HCT116 (cell line): ENCODE results near the gene CD84. TPM values are rescaled to one million over a fixed set of nuclear protein-coding genes. Genes with fewer than 3 reads are reported as not detected.

ENCODE experiments used
- ATAC-seq: fragments of 200-7000 bp; cut with Tn5 transposase; 2 replicates; pipeline ENCODE4 v1.9.1; 2020; ENCODE audit warnings: mild to moderate bottlenecking, moderate library complexity
- BruUV-seq: library from RNA; stranded (reverse); fragments of 400-500 nt; replicated peaks from 2 replicates; lab custom pipeline; 2021; lab: Mats Ljungman, UMichigan
- CTCF ChIA-PET: fragments of 300-600 bp; sonication (Branson Sonifier 250); formaldehyde crosslinking; loops from one replicate; lab custom pipeline; 2021; ENCODE audit warnings: antibody characterized with exemption; lab: Charles Lee
- POLR2A ChIA-PET: fragments of 300-600, 350-600 bp; sonication (Branson Sonifier 250); formaldehyde crosslinking; loops from one replicate; lab custom pipeline; 2021; ENCODE audit warnings: antibody characterized with exemption; lab: Charles Lee
- RAD21 ChIA-PET, 2 experiments: fragments of 300-600 bp; sonication (Branson Sonifier 250); formaldehyde crosslinking; loops; one replicate each; lab custom pipeline; 2023; ENCODE audit warnings: low total read pairs in 2 of 2; ENCODE audit not compliant: uncharacterized antibody in 2 of 2, unreplicated experiment in 2 of 2, low non-redundant PET in 1 of 2; lab: Charles Lee
- DNase-seq: peaks from one replicate; pipeline ENCODE4 v3.0.0-alpha.2; 2010; ENCODE audit warnings: low read depth, low spot score
- H2AFZ ChIP-seq: fragments of 200-600 bp; shearing (Covaris generic), sonication (generic); 2 replicates; pipeline ENCODE4 v1.6.1; 2017; ENCODE audit warnings: low read depth, mixed run types, mixed read lengths, antibody characterized with exemption, low read length; ENCODE audit not compliant: poor library complexity, severe bottlenecking
- H3K27ac ChIP-seq: 2 replicates; pipeline ENCODE4 v1.5.1; 2012; ENCODE audit warnings: low read depth, low read length
- H3K27me3 ChIP-seq: fragments of 200-600 bp; sonication (generic); 2 replicates; pipeline ENCODE4 v1.6.1; 2016; ENCODE audit warnings: mixed run types, low read length, mixed read lengths; ENCODE audit not compliant: insufficient read depth
- H3K36me3 ChIP-seq, 2 experiments: fragments of 200-500 bp in 1 of 2; fragments of 200-600 bp in 1 of 2; sonication (Bioruptor generic) in 1 of 2; sonication (generic) in 1 of 2; 2 replicates each; pipeline versions ENCODE4 v1.5.1 to v1.6.1; 2014 to 2016; ENCODE audit warnings: low read length in 2 of 2, inconsistent platforms in 1 of 2, mixed read lengths in 1 of 2, mixed run types in 1 of 2; ENCODE audit not compliant: insufficient read depth in 2 of 2, control insufficient read depth in 1 of 2
- H3K4me1 ChIP-seq, 2 experiments: fragments of 200-600 bp in 1 of 2; sonication (generic) in 1 of 2; 2 replicates each; pipeline versions ENCODE4 v1.5.1 to v1.6.1; 2012 to 2017; ENCODE audit warnings: low read length in 2 of 2, inconsistent platforms in 1 of 2, mild to moderate bottlenecking in 1 of 2, mixed read lengths in 1 of 2, mixed run types in 1 of 2, moderate library complexity in 1 of 2; ENCODE audit not compliant: insufficient read depth in 2 of 2, control insufficient read depth in 1 of 2
- H3K4me2 ChIP-seq: fragments of 200-600 bp; sonication (generic); 2 replicates; pipeline ENCODE4 v1.6.1; 2017; ENCODE audit warnings: mixed run types, low read length, mixed read lengths
- H3K4me3 ChIP-seq, 2 experiments: fragments of 200-600 bp in 1 of 2; sonication (generic) in 1 of 2; replicated peaks in 1 of 2; 2 replicates each; pipeline ENCODE4 v1.5.1; 2011 to 2016; ENCODE audit warnings: low read length in 2 of 2, control low read depth in 1 of 2, low read depth in 1 of 2, mild to moderate bottlenecking in 1 of 2, mixed read lengths in 1 of 2, mixed run types in 1 of 2
- H3K79me2 ChIP-seq: fragments of 200-600 bp; sonication (generic); 2 replicates; pipeline ENCODE4 v1.6.1; 2017; ENCODE audit warnings: mild to moderate bottlenecking, mixed run types, low read length, moderate library complexity, mixed read lengths; ENCODE audit not compliant: insufficient read depth
- H3K9ac ChIP-seq: fragments of 200-600 bp; sonication (generic); 2 replicates; pipeline ENCODE4 v1.6.1; 2016; ENCODE audit warnings: low read length, mixed read lengths
- H3K9me2 ChIP-seq: fragments of 200-600 bp; sonication (generic), shearing (Covaris generic); 2 replicates; pipeline ENCODE4 v1.6.1; 2017; ENCODE audit warnings: mixed run types, mild to moderate bottlenecking, moderate library complexity; ENCODE audit not compliant: insufficient read depth
- H3K9me3 ChIP-seq, 2 experiments: fragments of 200-500 bp in 1 of 2; fragments of 200-600 bp in 1 of 2; sonication (Bioruptor generic) in 1 of 2; sonication (generic) in 1 of 2; 2 replicates each; pipeline ENCODE4 v1.6.1; 2014 to 2017; ENCODE audit warnings: low read length in 2 of 2, mixed read lengths in 2 of 2, inconsistent platforms in 1 of 2, low read depth in 1 of 2, mild to moderate bottlenecking in 1 of 2, mixed run types in 1 of 2, moderate library complexity in 1 of 2; ENCODE audit not compliant: control insufficient read depth in 1 of 2, insufficient read depth in 1 of 2
- H4K20me1 ChIP-seq: fragments of 200-600 bp; sonication (generic), shearing (Covaris generic); 2 replicates; pipeline ENCODE4 v1.6.1; 2017; ENCODE audit warnings: mixed run types, mild to moderate bottlenecking, moderate library complexity; ENCODE audit not compliant: insufficient read depth
- CBX3 ChIP-seq: IDR thresholded peaks from 2 replicates; pipeline ENCODE4 v1.6.1; 2012; ENCODE audit warnings: low read depth
- CEBPB ChIP-seq: IDR thresholded peaks from 2 replicates; pipeline ENCODE4 v1.6.1; 2012; ENCODE audit warnings: low read depth
- CTCF ChIP-seq, 3 experiments: fragments of 200-600 bp in 1 of 3; sonication (generic) in 1 of 3; IDR thresholded peaks in 2 of 3; conservative IDR thresholded peaks in 1 of 3; 2 replicates each; pipeline ENCODE4 v1.5.1; 2012 to 2017; ENCODE audit warnings: low read depth in 2 of 3, low read length in 2 of 3, antibody characterized with exemption in 1 of 3, borderline replicate concordance in 1 of 3, control low read depth in 1 of 3, mild to moderate bottlenecking in 1 of 3, mixed read lengths in 1 of 3, mixed run types in 1 of 3, moderate library complexity in 1 of 3; ENCODE audit not compliant: insufficient read depth in 1 of 3
- EGR1 ChIP-seq: IDR thresholded peaks from 2 replicates; pipeline ENCODE4 v1.6.1; 2012; ENCODE audit warnings: low read depth
- ELF1 ChIP-seq: IDR thresholded peaks from 2 replicates; pipeline ENCODE4 v1.6.1; 2012; ENCODE audit warnings: low read depth, borderline replicate concordance
- EZH2 ChIP-seq: fragments of 200-600 bp; sonication (generic); IDR thresholded peaks from 2 replicates; pipeline ENCODE4 v1.6.1; 2017; ENCODE audit warnings: antibody characterized with exemption, mixed run types
- EZH2phosphoT487 ChIP-seq: fragments of 200-600 bp; IDR thresholded peaks from 2 replicates; pipeline ENCODE4 v1.6.1; 2018; ENCODE audit warnings: antibody characterized with exemption, borderline replicate concordance
- MAX ChIP-seq: IDR thresholded peaks from 2 replicates; pipeline ENCODE4 v1.6.1; 2012
- POLR2A ChIP-seq: IDR thresholded peaks from 2 replicates; pipeline ENCODE4 v1.7.0; 2011; ENCODE audit warnings: borderline replicate concordance; ENCODE audit not compliant: insufficient read depth, insufficient read length; ENCODE audit errors: extremely low read depth
- RAD21 ChIP-seq: IDR thresholded peaks from 2 replicates; pipeline ENCODE4 v1.6.1; 2012; ENCODE audit warnings: low read depth, mild to moderate bottlenecking
- SP1 ChIP-seq: IDR thresholded peaks from 2 replicates; pipeline ENCODE4 v1.6.1; 2012; ENCODE audit warnings: low read depth
- TCF7L2 ChIP-seq: IDR thresholded peaks from 2 replicates; pipeline ENCODE4 v1.7.0; 2011; ENCODE audit warnings: borderline replicate concordance, inconsistent platforms; ENCODE audit not compliant: insufficient read depth, insufficient read length; ENCODE audit errors: extremely low read depth
- ZFX ChIP-seq: fragments of 450-650 bp; IDR thresholded peaks from 2 replicates; pipeline ENCODE4 v1.6.1; 2017
- ZNF274 ChIP-seq: fragments of 200-500 bp; sonication (Bioruptor generic); IDR thresholded peaks from 2 replicates; pipeline ENCODE4 v1.6.1; 2014; ENCODE audit warnings: mild to moderate bottlenecking, low read depth, low read length, inconsistent platforms
- intact Hi-C: fragments of 100-400 bp; cut with micrococcal nuclease; formaldehyde crosslinking; loops from 2 replicates; pipeline ENCODE4 v1.10.0; 2022
- total RNA-seq: library from RNA; stranded (reverse); gene quantifications from one replicate; pipeline ENCODE4 v1.2.1, GENCODE V29; 2021; ENCODE audit not compliant: unreplicated experiment

CD84 gene
- total RNA-seq, 1 experiment from 2014 or later, result 0.02 TPM

GRCh38 chr1:160500321-160500990, 78.8 kb downstream of the CD84 start:
- ATAC-seq (no peak), DNase-seq (no peak)
- Histone ChIP-seq H3K4me2 (no peak overlapping the region), H3K36me3 (no peaks in the 10 kb centered on the region), H3K4me3 (no peak overlapping the region), H3K27me3 (peaks cover 7% of the 10 kb centered on the region; the same call in 1 of the 2 replicates), H3K79me2 (no peaks in the 10 kb centered on the region), H3K27ac (no peak overlapping the region), H3K9ac (no peak overlapping the region), H3K9me2 (no peaks in the 10 kb centered on the region), H3K9me3 (no peaks in the 10 kb centered on the region), H3K4me1 (no peaks in the 10 kb centered on the region), H2AFZ (no peak overlapping the region)
- ChIA-PET CTCF (no interaction called here), RAD21 (no interaction called here), POLR2A (no interaction called here)
- BruUV-seq, result no TSS peak
- TF ChIP-seq TCF7L2 (no peak), MAX (no peak), CEBPB (no peak), EZH2phosphoT487 (no peak), SP1 (no peak), RAD21 (no peak), CBX3 (no peak), ELF1 (no peak), CTCF (IDR thresholded peaks at IDR 0.05 in 2 of 3, conservative IDR thresholded peaks at IDR 0.05 in 1 of 3; ENCODE audit: borderline replicate concordance in 1 of 3, insufficient read depth in 1 of 3, low read depth in 2 of 3, low read length in 2 of 3) (no peak), EGR1 (no peak), ZFX (no peak), POLR2A (no peak), EZH2 (no peak), ZNF274 (no peak)
- TF ChIP-seq, all 23 proteins: peak for 0
- intact Hi-C loops, result no loop called here
- no peaks in the 10 kb centered on the region for H4K20me1 ChIP-seq
